Kidney glomerular epithelial cell (primary cell): ENCODE measurements around the gene ADRM1.

Experiments used
- DNase-seq: peaks from one replicate; lab custom pipeline; 2025; lab: John Stamatoyannopoulos, UW

ADRM1 gene

GRCh38 chr20:62280303-62280702 is 22.5 kb upstream of the ADRM1 start:
- no peak for DNase-seq

DNA sequence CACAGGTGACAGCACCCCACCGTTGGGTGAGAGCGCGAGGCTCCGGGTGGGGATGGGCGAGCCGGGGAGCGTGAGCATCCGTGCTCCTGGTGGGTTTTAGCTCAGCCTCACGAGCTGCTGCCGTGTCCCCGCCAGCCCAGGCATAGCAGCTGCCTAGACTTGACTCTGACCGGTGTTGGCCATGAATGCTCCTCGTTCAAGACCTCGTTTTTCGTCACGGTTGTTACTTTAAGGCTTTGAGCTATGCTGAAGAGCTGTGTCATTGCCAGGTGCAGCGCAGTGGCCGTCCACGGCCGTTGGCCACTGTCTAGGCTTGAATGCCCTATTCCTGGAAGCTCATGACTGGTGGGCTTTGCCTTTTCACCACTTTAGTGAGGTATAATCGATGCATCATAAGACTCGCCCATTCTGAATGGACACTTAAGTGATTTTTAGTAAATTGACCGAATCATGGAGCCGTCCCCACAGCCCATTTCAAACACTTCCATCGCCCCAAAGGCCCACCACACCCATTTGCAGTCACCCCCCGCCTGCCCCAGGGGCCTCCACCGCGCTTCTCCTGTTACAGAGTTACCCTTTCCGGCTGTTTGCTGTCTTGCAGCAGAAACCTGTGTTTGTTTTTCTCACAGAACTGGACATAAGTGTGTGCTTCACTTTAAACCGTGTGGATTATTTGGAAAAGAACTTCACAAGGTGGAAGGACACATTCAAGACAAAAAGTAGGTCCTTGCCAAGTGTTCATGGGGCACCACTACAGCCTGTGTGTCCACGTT is 21.4 kb upstream of the ADRM1 start:
- no peak for DNase-seq

GRCh38 chr20:62282103-62282502 is 20.7 kb upstream of the ADRM1 start:
- DNase-seq, result no peak

GRCh38 chr20:62282877-62283503 is 19.8 kb upstream of the ADRM1 start:
- DNase-seq, result no peak

- no peak for DNase-seq
Observed at GRCh38 chr20:62284448-62284847, 18.3 kb upstream of the ADRM1 start.

GRCh38 chr20:62285151-62285550 is 17.6 kb upstream of the ADRM1 start:
- no peak for DNase-seq

DNA sequence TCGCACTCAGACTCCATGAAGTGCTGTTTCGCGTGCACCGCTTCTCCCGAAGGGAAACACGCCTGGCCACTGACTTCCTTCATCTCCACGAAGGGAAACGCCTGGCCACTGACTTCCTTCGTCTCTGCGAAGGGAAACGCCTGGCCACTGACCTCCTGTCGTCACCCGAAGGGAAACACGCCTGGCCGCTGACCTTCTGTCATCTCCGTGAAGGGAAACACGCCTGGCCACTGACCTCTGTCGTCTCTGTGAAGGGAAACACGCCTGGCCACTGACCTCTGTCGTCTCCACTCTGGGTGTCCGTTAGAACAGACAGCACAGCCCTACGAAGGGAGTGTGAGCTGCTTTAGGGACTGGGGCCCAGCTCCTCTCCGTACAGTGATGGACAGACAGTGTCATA is 17.1 kb upstream of the ADRM1 start:
- DNase-seq, result no peak

GRCh38 chr20:62286493-62287064 is 16.2 kb upstream of the ADRM1 start:
- no peak for DNase-seq

- DNase-seq, result no peak
Observed at GRCh38 chr20:62287129-62287528, 15.7 kb upstream of the ADRM1 start.

- no peak for DNase-seq
Observed at GRCh38 chr20:62287759-62288534, 14.8 kb upstream of the ADRM1 start.

GRCh38 chr20:62288535-62289105 is 14.2 kb upstream of the ADRM1 start:
- DNase-seq, result no peak

- no peak for DNase-seq
Observed at GRCh38 chr20:62289131-62289530, 13.7 kb upstream of the ADRM1 start.

DNA sequence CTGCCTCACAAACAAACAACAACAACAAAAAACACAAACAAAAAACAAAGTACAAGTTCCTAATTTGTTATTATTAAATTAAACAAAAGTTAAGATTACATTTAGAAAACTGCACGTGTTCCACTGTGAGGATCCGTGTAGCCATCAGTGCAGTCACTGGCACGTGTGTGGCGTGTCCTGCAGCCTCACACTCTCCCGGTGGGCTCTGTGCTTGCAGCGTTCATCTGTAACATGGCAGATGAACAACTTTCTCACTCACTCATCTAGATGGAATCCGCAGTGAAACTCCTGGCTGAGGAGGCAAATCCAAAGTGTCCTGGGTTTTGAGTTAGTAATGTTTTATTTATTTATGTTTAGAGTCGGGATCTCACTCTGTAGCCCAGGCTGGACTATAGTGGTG is 12.9 kb upstream of the ADRM1 start:
- no peak for DNase-seq

DNA sequence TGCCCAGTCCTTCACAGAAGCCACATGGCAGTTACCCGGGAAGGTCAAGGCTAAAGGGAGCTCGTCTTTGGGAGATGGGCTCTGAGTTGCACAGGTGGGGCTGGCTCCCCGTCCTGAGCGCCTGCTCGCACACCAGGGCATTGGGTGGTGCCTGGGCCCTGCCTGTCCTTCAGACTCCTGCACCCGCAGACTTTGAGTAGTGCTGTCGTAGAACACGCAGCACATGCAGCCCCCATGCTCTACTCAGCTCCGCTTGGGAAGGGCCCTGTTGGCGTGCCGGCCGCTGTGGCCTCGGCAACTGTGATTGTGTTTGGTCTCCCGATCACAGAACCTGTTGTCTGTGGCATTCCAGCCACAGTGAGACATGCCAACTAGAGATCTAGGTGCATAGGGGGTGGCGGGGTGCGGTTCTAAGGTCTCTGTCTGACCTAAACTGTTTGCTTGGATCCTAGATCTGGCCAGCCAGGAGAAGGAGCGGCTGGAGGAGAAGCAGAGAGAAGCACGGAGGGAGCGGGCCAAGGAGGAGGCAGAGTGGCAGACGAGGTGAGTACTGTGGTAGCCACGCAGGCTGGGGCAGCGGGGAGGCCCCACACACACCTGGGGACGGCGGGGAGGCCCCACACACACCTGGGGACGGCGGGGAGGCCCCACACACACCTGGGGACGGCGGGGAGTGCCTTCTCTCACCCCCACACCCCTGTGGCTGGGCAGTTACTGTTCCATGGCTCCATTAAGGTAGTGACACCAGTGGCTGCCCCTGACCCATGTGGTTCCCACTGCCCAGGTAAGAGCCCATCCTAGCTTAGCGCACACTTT is 11.3 kb upstream of the ADRM1 start:
- DNase-seq, result no peak

DNA sequence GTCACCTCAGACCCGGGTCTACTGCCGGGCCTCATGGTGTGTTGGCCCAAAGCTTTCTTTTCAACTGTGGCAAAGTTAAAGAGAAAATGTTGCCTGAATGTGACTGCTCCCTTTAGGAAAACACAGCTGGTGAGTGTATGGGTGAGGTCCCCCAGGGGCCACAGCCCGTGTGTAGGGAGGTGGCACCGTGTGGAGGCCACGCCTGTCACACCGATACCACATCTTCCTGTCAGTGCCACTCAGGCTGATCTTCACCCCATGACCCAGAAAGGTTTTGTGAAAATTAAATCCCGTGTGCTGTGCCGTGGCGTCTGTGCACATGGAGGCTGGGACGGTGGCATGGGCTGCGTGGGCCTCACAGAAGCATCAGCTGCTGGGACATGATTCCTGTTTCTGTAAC is 10.7 kb upstream of the ADRM1 start:
- DNase-seq, result no peak

DNA sequence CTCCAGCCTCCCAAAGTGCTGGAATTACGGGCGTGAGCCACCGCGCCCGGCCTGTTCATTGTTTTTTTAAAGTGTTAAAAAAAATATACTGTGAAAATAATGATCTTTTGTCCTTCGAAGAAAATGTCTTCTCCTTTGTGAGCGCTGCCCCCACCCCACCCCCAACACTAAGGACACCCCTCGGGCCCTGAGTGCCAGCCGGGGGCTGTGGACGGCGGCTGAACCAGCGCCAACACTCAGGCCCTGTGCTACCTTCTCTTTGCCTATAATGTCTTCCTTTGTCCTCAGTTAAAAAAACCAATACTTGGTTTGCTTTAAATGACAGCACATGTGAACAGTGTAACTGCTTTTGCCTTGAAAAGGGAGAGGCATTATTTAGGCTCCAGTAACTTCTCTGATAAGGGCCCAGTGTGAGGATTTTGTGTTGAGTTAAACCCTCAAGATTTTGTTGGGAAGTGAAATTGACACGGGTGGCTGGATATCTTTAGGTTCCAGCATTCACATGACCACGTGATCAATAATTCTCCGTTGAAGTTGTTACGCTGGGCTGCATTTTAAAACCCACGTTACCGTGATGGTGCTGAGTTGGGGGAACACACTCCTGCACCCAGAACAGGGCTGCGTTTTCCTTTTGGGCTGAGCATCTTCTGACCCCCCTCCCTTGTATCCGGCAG is 9.5 kb upstream of the ADRM1 start:
- no peak for DNase-seq

DNA sequence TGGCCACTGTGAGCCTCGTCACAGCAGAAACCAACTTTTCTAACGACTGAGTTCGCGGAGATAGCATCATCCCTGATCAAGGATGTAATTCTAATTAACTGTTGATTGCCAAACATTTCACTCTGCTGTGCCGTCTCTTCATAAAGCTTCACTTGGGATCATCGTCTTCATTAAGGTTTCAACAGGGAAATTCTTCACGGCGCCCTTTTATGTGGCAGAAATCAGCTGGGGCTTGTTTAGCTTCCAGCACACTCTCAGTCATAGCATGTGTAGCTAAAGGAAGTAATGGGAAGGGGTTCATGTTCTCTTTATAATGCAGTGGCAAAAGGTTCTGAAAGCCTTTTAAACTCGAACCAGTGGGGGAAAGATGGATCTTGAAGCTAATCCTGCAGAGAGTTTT is 8.9 kb upstream of the ADRM1 start:
- DNase-seq, result no peak

GRCh38 chr20:62294516-62294915 is 8.3 kb upstream of the ADRM1 start:
- no peak for DNase-seq

GRCh38 chr20:62296724-62297448 is 5.9 kb upstream of the ADRM1 start:
- no peak for DNase-seq
